ENCODE measurements around the gene ABCG1.

DNA sequence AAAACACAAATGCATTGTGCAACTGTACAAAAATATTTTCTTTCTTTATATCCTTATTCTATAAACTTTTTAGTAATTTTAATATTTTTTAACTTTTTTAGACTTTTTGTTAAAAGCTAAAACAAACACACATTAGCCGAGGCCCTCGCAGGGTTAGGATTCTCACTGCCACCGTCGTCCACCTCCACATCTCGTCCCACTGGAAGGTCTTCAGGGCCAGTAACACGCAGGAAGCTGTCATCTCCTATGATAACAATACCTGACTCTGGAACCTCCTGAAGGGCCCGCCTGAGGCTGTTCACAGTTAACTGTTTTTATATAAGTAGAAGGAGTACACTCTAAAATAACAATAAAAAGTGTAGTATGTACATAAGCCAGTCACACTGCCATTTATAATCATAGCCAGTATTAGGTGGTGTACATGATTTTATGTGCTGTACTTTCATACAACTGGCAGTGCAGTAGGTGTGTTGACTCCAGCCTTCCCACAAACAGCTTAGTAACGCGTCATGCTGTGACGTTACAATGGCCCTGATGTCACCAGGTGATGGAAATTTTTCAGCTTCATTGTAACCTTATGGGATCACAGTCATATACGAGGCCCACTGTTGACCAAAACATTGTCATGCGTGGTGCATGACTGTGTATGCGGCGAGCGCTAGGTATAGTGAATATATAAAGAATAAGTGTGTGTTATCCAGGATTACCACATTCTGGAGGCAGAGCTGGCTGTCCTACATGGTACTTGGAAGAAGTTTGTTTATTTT lies 123.0 kb downstream of the ABCG1 start:
- TF ChIP-seq CTCF (conservative IDR thresholded peaks at IDR 0.05) = no peak
- no peak for TF ChIP-seq EZH2 (IDR thresholded peaks at IDR 0.05; ENCODE audit: low read depth)
